HEK293 (cell line): ENCODE data around the gene NLRP1.

Source experiments
- CTCF ChIA-PET: fragments of 350-600 bp; formaldehyde crosslinking; extraction: SDS; loops from one replicate; lab custom pipeline; 2021; ENCODE audit warnings: antibody characterized with exemption; lab: Yijun Ruan, JAX
- POLR2A ChIA-PET: fragments of 300-600 bp; formaldehyde crosslinking; extraction: SDS; loops from one replicate; lab custom pipeline; 2020; ENCODE audit warnings: antibody characterized with exemption, inconsistent platforms; lab: Yijun Ruan, JAX
- H3K27ac ChIP-seq: fragments of 200-500 bp; sonication (Bioruptor generic); 2 replicates; pipeline ENCODE4 v1.5.1; 2014; ENCODE audit warnings: low read depth, low read length, control low read depth, inconsistent platforms; ENCODE audit errors: extremely low read depth
- H3K36me3 ChIP-seq, 2 experiments: fragments of 200-500 bp in 1 of 2; sonication (Bioruptor generic) in 1 of 2; 1 replicate in 1 of 2; 2 replicates in 1 of 2; pipeline ENCODE4 v1.5.1; 2014 to 2017; ENCODE audit warnings: inconsistent platforms in 2 of 2, low read length in 2 of 2; ENCODE audit not compliant: control insufficient read depth in 2 of 2, insufficient read depth in 1 of 2
- H3K4me1 ChIP-seq: fragments of 200-500 bp; sonication (Bioruptor generic); 2 replicates; pipeline ENCODE4 v1.5.1; 2014; ENCODE audit warnings: mild to moderate bottlenecking, low read length, inconsistent platforms; ENCODE audit not compliant: control insufficient read depth, insufficient read depth
- H3K4me3 ChIP-seq: 2 replicates; pipeline ENCODE4 v1.5.1; 2011; ENCODE audit warnings: low read depth, mild to moderate bottlenecking, control low read depth, low read length, moderate library complexity
- H3K9me3 ChIP-seq: fragments of 200-500 bp; sonication (Bioruptor generic); 2 replicates; pipeline ENCODE4 v1.5.1; 2014; ENCODE audit warnings: low read depth, low read length, inconsistent platforms; ENCODE audit not compliant: control insufficient read depth, insufficient read depth
- BCL11A ChIP-seq: fragments of 450-650 bp; formaldehyde crosslinking; IDR thresholded peaks from 2 replicates; pipeline ENCODE4 v1.5.1; 2016; ENCODE audit warnings: low read depth, missing biosample characterization, missing genetic modification characterization
- SCRT1 ChIP-seq: fragments of 450-650 bp; formaldehyde crosslinking; IDR thresholded peaks from 2 replicates; pipeline ENCODE4 v1.5.1; 2016; ENCODE audit warnings: missing biosample characterization, missing genetic modification characterization, borderline replicate concordance
- ZBTB1 ChIP-seq: fragments of 450-650 bp; formaldehyde crosslinking; IDR thresholded peaks from 2 replicates; pipeline ENCODE4 v1.5.1; 2016; ENCODE audit warnings: missing biosample characterization, missing genetic modification characterization
- ZBTB20 ChIP-seq: fragments of 450-650 bp; formaldehyde crosslinking; IDR thresholded peaks from 2 replicates; pipeline ENCODE4 v1.5.1; 2016; ENCODE audit warnings: missing biosample characterization, missing genetic modification characterization
- ZNF155 ChIP-seq: fragments of 450-650 bp; formaldehyde crosslinking; IDR thresholded peaks from 2 replicates; pipeline ENCODE4 v1.5.1; 2016; ENCODE audit warnings: missing biosample characterization, missing genetic modification characterization
- ZNF239 ChIP-seq: fragments of 450-650 bp; formaldehyde crosslinking; IDR thresholded peaks from 2 replicates; pipeline ENCODE4 v1.5.1; 2016; ENCODE audit warnings: missing biosample characterization, missing genetic modification characterization
- ZNF311 ChIP-seq: fragments of 450-650 bp; formaldehyde crosslinking; IDR thresholded peaks from 2 replicates; pipeline ENCODE4 v1.5.1; 2017; ENCODE audit warnings: missing biosample characterization, missing genetic modification characterization, borderline replicate concordance
- ZNF404 ChIP-seq: fragments of 450-650 bp; formaldehyde crosslinking; IDR thresholded peaks from 2 replicates; pipeline ENCODE4 v1.5.1; 2017; ENCODE audit warnings: missing biosample characterization, missing genetic modification characterization
- ZNF423 ChIP-seq: fragments of 450-650 bp; formaldehyde crosslinking; IDR thresholded peaks from 2 replicates; pipeline ENCODE4 v1.5.1; 2016; ENCODE audit warnings: missing biosample characterization, missing genetic modification characterization
- ZNF510 ChIP-seq: fragments of 450-650 bp; formaldehyde crosslinking; IDR thresholded peaks from 2 replicates; pipeline ENCODE4 v1.5.1; 2018; ENCODE audit warnings: mild to moderate bottlenecking, missing genetic modification characterization, missing biosample characterization; ENCODE audit not compliant: insufficient replicate concordance
- ZNF610 ChIP-seq: fragments of 450-650 bp; formaldehyde crosslinking; IDR thresholded peaks from 2 replicates; pipeline ENCODE4 v1.5.1; 2016; ENCODE audit warnings: missing biosample characterization, missing genetic modification characterization, borderline replicate concordance
- ZNF76 ChIP-seq: fragments of 450-650 bp; formaldehyde crosslinking; IDR thresholded peaks from 2 replicates; pipeline ENCODE4; 2016; ENCODE audit warnings: low read depth, missing biosample characterization, missing genetic modification characterization, borderline replicate concordance
- ZSCAN16 ChIP-seq: fragments of 450-650 bp; formaldehyde crosslinking; IDR thresholded peaks from 2 replicates; pipeline ENCODE4 v1.5.1; 2016; ENCODE audit warnings: missing biosample characterization, missing genetic modification characterization
- TF ChIP-seq, protein P1 (sequence below): fragments of 450-650 bp; formaldehyde crosslinking; IDR thresholded peaks from 2 replicates; pipeline ENCODE4 v1.5.1; 2016; ENCODE audit warnings: missing biosample characterization, missing genetic modification characterization
- TF ChIP-seq, protein P2 (sequence below): fragments of 450-650 bp; formaldehyde crosslinking; IDR thresholded peaks from 2 replicates; pipeline ENCODE4 v1.5.1; 2016; ENCODE audit warnings: missing biosample characterization, missing genetic modification characterization

NLRP1 gene

DNA sequence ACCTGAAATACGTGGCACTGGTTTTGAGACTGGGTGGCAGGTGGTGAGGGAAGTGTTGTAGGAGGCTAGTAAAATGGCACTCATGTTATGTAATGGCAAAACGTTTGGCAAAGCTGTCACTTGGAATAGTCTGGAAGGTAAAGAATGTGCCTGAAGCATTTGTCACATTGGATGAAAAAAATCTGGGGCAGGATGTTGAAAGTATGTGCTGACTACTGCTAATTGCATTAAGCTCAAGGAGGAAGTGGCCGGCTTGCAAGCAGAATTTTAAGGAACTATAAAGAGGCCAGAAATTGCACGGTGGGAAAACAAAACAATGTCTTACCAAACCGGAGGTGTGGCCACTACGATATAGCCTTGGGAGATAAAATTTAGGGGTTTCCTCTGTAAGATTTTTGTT lies 26.6 kb upstream of the NLRP1 start:
- H3K4me1 ChIP-seq, result no peaks in the 10 kb centered on the region
- no peaks in the 10 kb centered on the region for H3K36me3 ChIP-seq
- H3K9me3 ChIP-seq, result no peaks in the 10 kb centered on the region
- TF ChIP-seq ZNF510 (tag by site-specific recombination), result no peak
- H3K27ac ChIP-seq, result no peak overlapping the region
- ChIA-PET CTCF (interaction anchor here (0.9 kb wide), 1 partner anchor 14 kb away, joined by 6 read pairs; no protein-coding TSS in a partner anchor), POLR2A (no interaction called here)
- no peak overlapping the region for H3K4me3 ChIP-seq

DNA sequence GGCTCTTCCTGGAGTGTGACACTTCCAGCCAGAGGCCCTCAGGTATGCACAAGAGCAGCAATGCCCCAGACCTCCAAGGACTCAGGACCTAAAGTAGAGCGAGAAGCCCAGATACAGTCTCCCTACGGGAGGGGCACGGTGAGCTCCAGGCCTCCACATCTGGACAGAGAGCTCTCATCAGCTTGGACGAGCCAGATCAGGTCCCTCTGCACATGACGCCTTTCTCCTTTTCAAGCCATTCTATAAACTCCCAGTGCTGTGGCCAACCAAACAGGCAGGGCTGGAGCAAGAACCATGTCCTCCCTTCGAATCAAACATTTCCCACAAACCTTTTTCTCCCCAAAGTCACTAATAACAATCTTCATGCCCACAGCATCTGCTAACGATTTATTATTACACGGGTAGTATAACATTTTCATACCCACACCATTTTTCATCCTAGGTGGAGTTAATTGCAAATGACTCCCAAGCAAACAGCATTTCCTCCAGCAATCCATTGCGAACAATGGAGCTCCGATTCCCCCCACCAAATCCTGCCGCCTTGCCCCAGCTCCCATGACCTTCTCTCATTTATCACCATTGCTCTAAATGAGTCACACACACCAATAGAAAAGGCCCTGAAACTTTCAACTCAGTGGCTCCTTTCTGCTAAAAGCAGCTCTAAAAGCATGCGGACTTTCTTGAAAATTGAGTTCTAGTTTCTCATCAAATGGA lies 24.2 kb upstream of the NLRP1 start:
- CTCF ChIA-PET, result interaction anchor here (0.5 to 1.1 kb wide), 3 partner anchors 11 to 752 kb away, joined by 3 to 8 read pairs (median 3); no protein-coding TSS in a partner anchor
- H3K9me3 ChIP-seq, result no peaks in the 10 kb centered on the region
- no peak overlapping the region for H3K27ac ChIP-seq
- POLR2A ChIA-PET, result interaction anchor here (0.7 kb wide), 1 partner anchor 8 kb away, joined by 5 read pairs; no protein-coding TSS in a partner anchor
- H3K36me3 ChIP-seq, result no peaks in the 10 kb centered on the region
- TF ChIP-seq ZNF311 (tag by site-specific recombination), result no peak
- TF ChIP-seq SCRT1, result no peak
- no peak for TF ChIP-seq ZNF404
- H3K4me1 ChIP-seq, result no peaks in the 10 kb centered on the region
- no peak overlapping the region for H3K4me3 ChIP-seq

DNA sequence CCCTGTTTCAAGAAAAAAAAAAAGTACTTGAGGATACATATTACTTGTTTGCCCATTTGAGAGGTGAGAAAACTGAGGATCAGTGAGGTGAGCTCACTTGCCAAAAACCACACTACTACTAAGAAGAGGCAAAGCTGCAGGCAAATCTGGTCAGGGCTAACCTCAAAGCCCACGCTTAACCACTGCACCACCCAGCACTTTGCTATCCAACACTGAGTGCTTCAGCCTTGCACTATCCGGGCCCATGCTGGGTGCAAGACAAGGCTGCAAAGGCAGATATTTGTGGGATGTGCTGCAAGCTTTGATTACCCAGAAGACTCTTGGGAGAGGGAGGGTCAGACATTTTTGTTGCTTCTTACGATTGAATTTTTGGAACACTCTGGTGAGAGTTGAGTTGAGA lies 23.6 kb upstream of the NLRP1 start:
- ChIA-PET POLR2A (interaction anchor here (0.7 kb wide), 1 partner anchor 8 kb away, joined by 5 read pairs; no protein-coding TSS in a partner anchor), CTCF (interaction anchor here (1.1 kb wide), 1 partner anchor 10 kb away, joined by 3 read pairs; no protein-coding TSS in a partner anchor)
- TF ChIP-seq ZNF610 (no peak), ZNF76 (tag by site-specific recombination) (no peak), ZSCAN16 (tag by site-specific recombination) (no peak), ZBTB20 (tag by site-specific recombination) (no peak), BCL11A (tag by site-specific recombination) (no peak), ZNF423 (no peak), ZNF239 (no peak)
- no peak overlapping the region for H3K4me3 ChIP-seq
- H3K4me1 ChIP-seq, result no peaks in the 10 kb centered on the region
- H3K36me3 ChIP-seq, result no peaks in the 10 kb centered on the region
- H3K27ac ChIP-seq, result no peak overlapping the region
- no peaks in the 10 kb centered on the region for H3K9me3 ChIP-seq

DNA sequence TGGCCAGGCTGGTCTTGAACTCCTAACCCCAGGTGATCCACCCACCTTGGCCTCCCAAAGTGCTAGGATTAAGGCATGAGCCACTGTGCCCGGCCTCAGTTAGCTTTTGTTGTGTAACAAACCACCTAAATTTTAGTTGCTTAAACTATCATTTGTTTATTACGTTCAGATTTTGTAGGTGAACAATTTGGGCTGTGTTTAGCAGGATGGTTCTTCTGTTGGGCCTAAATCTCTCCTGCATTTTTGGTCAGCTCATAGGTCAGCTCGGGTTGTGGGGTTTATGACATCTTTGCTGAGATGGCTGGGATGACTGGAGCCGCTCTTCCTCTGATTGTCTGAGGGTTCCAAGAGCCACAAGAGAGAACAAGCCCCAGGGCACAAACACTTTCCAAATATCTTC lies 21.1 kb upstream of the NLRP1 start:
- Histone ChIP-seq H3K4me1 (no peaks in the 10 kb centered on the region), H3K4me3 (no peak overlapping the region), H3K27ac (no peak overlapping the region), H3K9me3 (no peaks in the 10 kb centered on the region), H3K36me3 (no peaks in the 10 kb centered on the region)
- TF ChIP-seq ZBTB1 (tag by site-specific recombination) (no peak), ZNF155 (tag by site-specific recombination) (no peak)
- TF ChIP-seq, protein P1, sequence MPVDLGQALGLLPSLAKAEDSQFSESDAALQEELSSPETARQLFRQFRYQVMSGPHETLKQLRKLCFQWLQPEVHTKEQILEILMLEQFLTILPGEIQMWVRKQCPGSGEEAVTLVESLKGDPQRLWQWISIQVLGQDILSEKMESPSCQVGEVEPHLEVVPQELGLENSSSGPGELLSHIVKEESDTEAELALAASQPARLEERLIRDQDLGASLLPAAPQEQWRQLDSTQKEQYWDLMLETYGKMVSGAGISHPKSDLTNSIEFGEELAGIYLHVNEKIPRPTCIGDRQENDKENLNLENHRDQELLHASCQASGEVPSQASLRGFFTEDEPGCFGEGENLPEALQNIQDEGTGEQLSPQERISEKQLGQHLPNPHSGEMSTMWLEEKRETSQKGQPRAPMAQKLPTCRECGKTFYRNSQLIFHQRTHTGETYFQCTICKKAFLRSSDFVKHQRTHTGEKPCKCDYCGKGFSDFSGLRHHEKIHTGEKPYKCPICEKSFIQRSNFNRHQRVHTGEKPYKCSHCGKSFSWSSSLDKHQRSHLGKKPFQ (tag by site-specific recombination), result no peak
- TF ChIP-seq, protein P2, sequence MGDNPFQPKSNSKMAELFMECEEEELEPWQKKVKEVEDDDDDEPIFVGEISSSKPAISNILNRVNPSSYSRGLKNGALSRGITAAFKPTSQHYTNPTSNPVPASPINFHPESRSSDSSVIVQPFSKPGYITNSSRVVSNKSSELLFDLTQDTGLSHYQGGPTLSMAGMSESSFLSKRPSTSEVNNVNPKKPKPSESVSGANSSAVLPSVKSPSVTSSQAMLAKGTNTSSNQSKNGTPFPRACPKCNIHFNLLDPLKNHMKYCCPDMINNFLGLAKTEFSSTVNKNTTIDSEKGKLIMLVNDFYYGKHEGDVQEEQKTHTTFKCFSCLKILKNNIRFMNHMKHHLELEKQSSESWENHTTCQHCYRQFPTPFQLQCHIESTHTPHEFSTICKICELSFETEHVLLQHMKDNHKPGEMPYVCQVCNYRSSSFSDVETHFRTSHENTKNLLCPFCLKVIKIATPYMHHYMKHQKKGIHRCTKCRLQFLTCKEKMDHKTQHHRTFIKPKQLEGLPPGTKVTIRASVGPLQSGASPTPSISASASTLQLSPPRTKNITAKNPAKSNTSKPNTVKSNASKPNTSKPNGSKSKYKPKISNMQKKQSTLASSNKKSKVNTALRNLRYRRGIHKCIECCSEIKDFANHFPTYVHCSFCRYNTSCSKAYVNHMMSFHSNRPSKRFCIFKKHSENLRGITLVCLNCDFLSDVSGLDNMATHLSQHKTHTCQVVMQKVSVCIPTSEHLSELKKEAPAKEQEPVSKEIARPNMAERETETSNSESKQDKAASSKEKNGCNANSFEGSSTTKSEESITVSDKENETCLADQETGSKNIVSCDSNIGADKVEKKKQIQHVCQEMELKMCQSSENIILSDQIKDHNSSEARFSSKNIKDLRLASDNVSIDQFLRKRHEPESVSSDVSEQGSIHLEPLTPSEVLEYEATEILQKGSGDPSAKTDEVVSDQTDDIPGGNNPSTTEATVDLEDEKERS (tag by site-specific recombination), result no peak
- POLR2A ChIA-PET, result interaction anchor here (0.6 to 0.7 kb wide), 2 partner anchors 15 to 540 kb away, joined by 3 read pairs; no protein-coding TSS in a partner anchor
- CTCF ChIA-PET, result interaction anchor here (0.7 to 0.8 kb wide), 2 partner anchors 14 to 101 kb away, joined by 3 read pairs; no protein-coding TSS in a partner anchor
